ENCODE results near the gene IST1. TPM values are rescaled to one million over a fixed set of nuclear protein-coding genes. Genes with fewer than 3 reads are reported as not detected.

Gene IST1
- polyA plus RNA-seq, 3 donors, result 69.9 to 132 (median 94.0) TPM

Other genes starting within 250 kb of the IST1 start
- 1 to 10 TPM; 1.1 to 3.5 (median 1.6) TPM for gene PHLPP2, start 170.8 kb upstream of the IST1 start, polyA plus RNA-seq
- 10 to 100 TPM; 13.3 to 23.4 (median 22.9) TPM for gene AP1G1, start 86.7 kb upstream of the IST1 start, polyA plus RNA-seq
- gene ATXN1L, start 49.6 kb upstream of the IST1 start, polyA plus RNA-seq, result 10 to 100 TPM in 2 of 3 donors, 1 to 10 TPM in 1; 8.3 to 17.6 (median 15.0) TPM
- gene ZNF821, start 11.3 kb upstream of the IST1 start, polyA plus RNA-seq, result 1 to 10 TPM; 2.9 to 6.6 (median 3.4) TPM
- gene PKD1L3, start 104.9 kb downstream of the IST1 start, polyA plus RNA-seq, result under 1 TPM; 0.01 to 0.11 (median 0.04) TPM
- 10 to 100 TPM in 1 of 3 donors, 1 to 10 TPM in 2; 5.3 to 14.7 (median 7.4) TPM for gene DHODH, start 113.2 kb downstream of the IST1 start, polyA plus RNA-seq
- gene HP, start 159.0 kb downstream of the IST1 start, polyA plus RNA-seq, result 100 to 1,000 TPM in 2 of 3 donors, 10 to 100 TPM in 1; 49.0 to 576 (median 128) TPM
- 1 to 10 TPM in 2 of 3 donors, under 1 TPM in 1; 0.35 to 2.8 (median 2.4) TPM for gene HPR, start 167.7 kb downstream of the IST1 start, polyA plus RNA-seq
- gene TXNL4B, start 198.1 kb downstream of the IST1 start, polyA plus RNA-seq, result 10 to 100 TPM in 1 of 3 donors, 1 to 10 TPM in 2; 6.9 to 10.1 (median 8.2) TPM
- gene DHX38, start 198.3 kb downstream of the IST1 start, polyA plus RNA-seq, result 10 to 100 TPM; 17.8 to 46.7 (median 42.2) TPM